ENCODE measurements around the gene CNDP1.
A peak's percentile ranks its signal among the peaks of the same experiment; 100 is the strongest.

Gene CNDP1

DNA sequence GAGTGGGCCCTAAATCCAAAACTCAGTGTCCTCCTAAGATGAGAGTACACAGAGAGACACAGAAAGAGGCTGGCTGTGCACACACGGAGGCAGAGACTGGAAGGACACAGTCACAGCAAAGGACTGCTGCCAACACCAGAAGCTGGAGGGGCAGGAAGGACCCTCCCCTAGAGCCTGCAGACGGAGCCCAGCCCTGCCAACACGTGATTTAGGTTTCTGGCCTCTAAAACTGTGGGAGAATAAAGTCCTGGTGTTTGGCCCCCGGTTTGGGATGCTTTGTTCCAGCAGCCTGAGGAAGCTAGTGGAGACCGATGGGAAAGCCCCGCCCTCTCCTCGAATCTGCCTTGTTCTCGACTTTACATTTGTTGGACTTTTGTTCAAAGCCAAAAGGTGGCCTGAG, 10.6 kb downstream of the CNDP1 start:
- H3K9me3 ChIP-seq (ENCODE audit: control extremely low read depth in 1 of 5, control insufficient read depth in 4 of 5, insufficient read depth in 2 of 5, low read depth in 1 of 5, low read length in 4 of 5): peaks cover 1 to 16% (median 5%) of the 10 kb centered on the region in 5 experiments
- no peak overlapping the region for H3K27ac ChIP-seq (ENCODE audit: insufficient read depth in 1 of 2, low read depth in 1 of 2, low read length in 2 of 2, poor library complexity in 1 of 2, severe bottlenecking in 2 of 2)
- DNase-seq: no peak
- POLR2A ChIA-PET: no interaction called here
- H3K27me3 ChIP-seq (replicated peaks in 2 of 5; ENCODE audit: control insufficient read depth in 4 of 5, insufficient read depth in 5 of 5, low read length in 4 of 5): no peaks in the 10 kb centered on the region
- CTCF ChIA-PET: no interaction called here
- WGBS (ENCODE audit: insufficient coverage): 72% methylated on average over 8 of the region's 8 CpGs
- H3K36me3 ChIP-seq (ENCODE audit: control insufficient read depth in 4 of 4, insufficient read depth in 4 of 4, low read length in 3 of 4): no peaks in the 10 kb centered on the region
- H3K4me3 ChIP-seq (ENCODE audit: control insufficient read depth in 1 of 7, extremely low read depth in 1 of 7, insufficient read depth in 4 of 7, low read depth in 2 of 7, low read length in 6 of 7): no peak overlapping the region
- H3K4me1 ChIP-seq (ENCODE audit: control extremely low read depth in 1 of 4, control insufficient read depth in 4 of 4, insufficient read depth in 4 of 4, low read length in 3 of 4): peaks cover 0 to 2% (median 0%) of the 10 kb centered on the region in 4 experiments

DNA sequence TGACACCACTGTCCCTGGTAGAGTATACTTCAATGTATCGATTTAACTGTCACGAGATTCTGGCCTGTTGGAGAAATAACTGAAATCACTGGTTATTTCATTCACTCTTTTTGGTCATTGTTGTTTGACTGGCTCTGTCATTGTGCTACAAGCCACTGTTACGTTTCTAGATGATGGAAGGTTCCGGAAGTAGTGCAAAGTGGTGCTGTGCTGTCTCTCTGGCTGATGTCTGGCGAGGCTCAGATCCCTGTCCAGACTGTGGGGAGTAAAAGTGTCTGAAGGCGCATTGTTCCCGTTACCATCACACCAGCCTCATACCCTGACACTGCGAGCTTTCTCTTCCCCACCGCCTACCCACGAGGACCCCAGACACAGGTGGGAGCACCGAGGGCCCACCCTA, 11.7 kb downstream of the CNDP1 start:
- H3K4me3 ChIP-seq (ENCODE audit: control insufficient read depth in 1 of 7, extremely low read depth in 1 of 7, insufficient read depth in 4 of 7, low read depth in 2 of 7, low read length in 6 of 7): no peak overlapping the region
- H3K4me1 ChIP-seq (ENCODE audit: control extremely low read depth in 1 of 4, control insufficient read depth in 4 of 4, insufficient read depth in 4 of 4, low read length in 3 of 4): peaks cover 0 to 2% (median 0%) of the 10 kb centered on the region in 4 experiments
- POLR2A ChIA-PET: no interaction called here
- WGBS (ENCODE audit: insufficient coverage): 99% methylated on average over 7 of the region's 11 CpGs
- CTCF ChIA-PET: interaction anchor here (0.6 to 1.4 kb wide), 5 partner anchors 15 to 245 kb away, joined by 3 to 5 read pairs (median 4); no protein-coding TSS in a partner anchor
- DNase-seq: no peak
- no peaks in the 10 kb centered on the region for H3K27me3 ChIP-seq (replicated peaks in 2 of 5; ENCODE audit: control insufficient read depth in 4 of 5, insufficient read depth in 5 of 5, low read length in 4 of 5)
- no peaks in the 10 kb centered on the region for H3K36me3 ChIP-seq (ENCODE audit: control insufficient read depth in 4 of 4, insufficient read depth in 4 of 4, low read length in 3 of 4)
- H3K27ac ChIP-seq (ENCODE audit: insufficient read depth in 1 of 2, low read depth in 1 of 2, low read length in 2 of 2, poor library complexity in 1 of 2, severe bottlenecking in 2 of 2): no peak overlapping the region
- peaks cover 1 to 20% (median 7%) of the 10 kb centered on the region in 5 experiments for H3K9me3 ChIP-seq (ENCODE audit: control extremely low read depth in 1 of 5, control insufficient read depth in 4 of 5, insufficient read depth in 2 of 5, low read depth in 1 of 5, low read length in 4 of 5)

DNA sequence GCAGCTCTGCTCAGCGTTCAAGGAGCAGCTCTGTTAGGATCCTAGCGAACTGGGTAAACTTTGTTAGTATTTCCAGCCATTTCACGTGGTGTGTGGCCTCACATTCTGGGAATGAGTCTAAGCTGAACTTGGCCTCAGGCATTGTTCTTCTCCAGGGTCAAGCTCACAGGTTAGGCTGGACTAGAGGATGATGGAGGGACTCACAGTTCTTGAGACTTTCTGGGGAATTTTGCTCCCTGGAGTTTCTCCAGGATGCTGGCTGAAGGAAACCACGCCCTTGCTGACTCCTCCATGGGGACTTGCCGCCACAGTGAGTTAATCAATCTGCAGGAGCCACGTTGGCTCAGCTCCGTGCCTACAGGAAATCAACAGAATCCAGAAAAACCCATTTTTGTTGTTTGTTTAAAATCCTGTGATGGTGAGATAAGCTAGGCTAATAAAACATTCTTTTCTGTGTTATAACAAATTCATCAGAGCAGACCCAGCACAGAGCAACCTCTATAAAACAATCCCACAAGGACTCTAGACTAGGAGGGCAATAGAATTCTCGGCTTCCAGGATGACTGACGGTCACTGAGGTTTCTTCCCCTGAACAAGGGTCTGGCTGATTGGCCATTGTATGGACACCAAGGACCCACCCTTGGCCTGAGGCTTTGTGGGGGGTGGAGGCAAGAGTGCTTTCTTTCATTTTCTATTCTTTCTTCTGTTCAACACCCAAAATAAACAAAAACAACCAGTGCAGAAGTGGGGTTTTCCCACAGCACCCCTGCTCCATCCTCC, 12.6 kb downstream of the CNDP1 start:
- 55% methylated on average over 8 of the region's 9 CpGs for WGBS (ENCODE audit: insufficient coverage)
- Histone ChIP-seq H3K9me3 (ENCODE audit: control extremely low read depth in 1 of 5, control insufficient read depth in 4 of 5, insufficient read depth in 2 of 5, low read depth in 1 of 5, low read length in 4 of 5) (peaks cover 1 to 20% (median 7%) of the 10 kb centered on the region in 5 experiments), H3K36me3 (ENCODE audit: control insufficient read depth in 4 of 4, insufficient read depth in 4 of 4, low read length in 3 of 4) (no peaks in the 10 kb centered on the region), H3K27ac (ENCODE audit: insufficient read depth in 1 of 2, low read depth in 1 of 2, low read length in 2 of 2, poor library complexity in 1 of 2, severe bottlenecking in 2 of 2) (no peak overlapping the region), H3K27me3 (replicated peaks in 2 of 5; ENCODE audit: control insufficient read depth in 4 of 5, insufficient read depth in 5 of 5, low read length in 4 of 5) (no peaks in the 10 kb centered on the region), H3K4me3 (ENCODE audit: control insufficient read depth in 1 of 7, extremely low read depth in 1 of 7, insufficient read depth in 4 of 7, low read depth in 2 of 7, low read length in 6 of 7) (no peak overlapping the region), H3K4me1 (ENCODE audit: control extremely low read depth in 1 of 4, control insufficient read depth in 4 of 4, insufficient read depth in 4 of 4, low read length in 3 of 4) (peaks cover 0 to 2% (median 0%) of the 10 kb centered on the region in 4 experiments)
- no peak for DNase-seq
- ChIA-PET CTCF (interaction anchor here (0.6 to 1.4 kb wide), 6 partner anchors 16 to 246 kb away, joined by 3 to 5 read pairs (median 4); no protein-coding TSS in a partner anchor), POLR2A (interaction anchor here (0.6 kb wide), 1 partner anchor 345 kb away, joined by 3 read pairs; no protein-coding TSS in a partner anchor)

DNA sequence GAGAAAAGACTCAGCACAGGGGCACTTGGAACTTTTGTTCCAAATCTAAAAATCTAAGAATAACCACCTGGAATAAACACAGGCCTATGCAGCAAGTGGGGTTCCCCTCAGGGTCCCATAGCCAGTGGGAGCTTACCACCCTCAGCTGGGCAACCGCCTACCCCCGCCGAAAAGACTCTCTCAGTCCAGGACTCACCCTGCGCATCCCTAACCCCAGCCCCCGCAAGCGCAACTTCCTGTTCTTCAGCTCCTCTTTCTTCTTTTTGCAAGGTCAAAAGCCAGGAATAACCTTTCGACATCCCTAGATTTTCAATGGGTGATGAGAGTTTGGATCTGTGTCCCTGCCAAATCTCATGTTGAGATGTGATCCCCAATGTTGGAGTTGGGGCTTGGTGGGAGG, 13.6 kb downstream of the CNDP1 start:
- Histone ChIP-seq H3K27ac (ENCODE audit: insufficient read depth in 1 of 2, low read depth in 1 of 2, low read length in 2 of 2, poor library complexity in 1 of 2, severe bottlenecking in 2 of 2) (no peak overlapping the region), H3K27me3 (replicated peaks in 2 of 5; ENCODE audit: control insufficient read depth in 4 of 5, insufficient read depth in 5 of 5, low read length in 4 of 5) (no peaks in the 10 kb centered on the region), H3K4me1 (ENCODE audit: control extremely low read depth in 1 of 4, control insufficient read depth in 4 of 4, insufficient read depth in 4 of 4, low read length in 3 of 4) (peaks cover 0 to 2% (median 0%) of the 10 kb centered on the region in 4 experiments), H3K9me3 (ENCODE audit: control extremely low read depth in 1 of 5, control insufficient read depth in 4 of 5, insufficient read depth in 2 of 5, low read depth in 1 of 5, low read length in 4 of 5) (peaks cover 1 to 20% (median 7%) of the 10 kb centered on the region in 5 experiments), H3K4me3 (ENCODE audit: control insufficient read depth in 1 of 7, extremely low read depth in 1 of 7, insufficient read depth in 4 of 7, low read depth in 2 of 7, low read length in 6 of 7) (no peak overlapping the region), H3K36me3 (ENCODE audit: control insufficient read depth in 4 of 4, insufficient read depth in 4 of 4, low read length in 3 of 4) (no peaks in the 10 kb centered on the region)
- DNase-seq: no peak
- 96% methylated on average over 4 of the region's 7 CpGs for WGBS (ENCODE audit: insufficient coverage)
- POLR2A ChIA-PET: no interaction called here
- CTCF ChIA-PET: interaction anchor here (1.4 kb wide), 2 partner anchors 193 to 206 kb away, joined by 3 to 4 read pairs; no protein-coding TSS in a partner anchor

DNA sequence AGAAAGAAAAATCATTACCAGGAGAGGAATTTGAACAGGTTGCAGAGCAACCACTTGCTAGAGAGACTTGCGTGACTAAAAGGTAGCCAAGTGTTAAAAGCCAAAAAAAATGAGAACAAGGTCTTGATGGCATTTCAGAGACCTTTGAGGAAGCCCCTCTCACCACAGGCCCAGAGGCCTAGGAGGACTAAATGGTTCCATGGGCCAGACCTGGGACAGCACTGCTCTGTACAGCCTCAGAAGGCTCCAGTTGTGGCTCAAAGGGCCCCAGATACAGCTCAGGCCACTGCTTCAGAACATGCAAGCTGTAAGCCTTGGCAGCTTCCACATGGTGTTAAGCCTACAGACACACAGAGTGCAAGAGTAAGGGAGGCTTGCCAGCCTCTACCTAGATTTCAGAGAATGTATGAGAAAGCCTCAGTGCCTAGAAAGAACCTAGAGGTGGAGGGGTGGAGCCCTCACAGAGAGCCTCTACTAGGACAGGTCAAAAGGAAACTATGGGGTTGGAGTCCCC, 15.3 kb downstream of the CNDP1 start:
- Histone ChIP-seq H3K9me3 (ENCODE audit: control extremely low read depth in 1 of 5, control insufficient read depth in 4 of 5, insufficient read depth in 2 of 5, low read depth in 1 of 5, low read length in 4 of 5) (peaks cover 1 to 20% (median 7%) of the 10 kb centered on the region in 5 experiments), H3K36me3 (ENCODE audit: control insufficient read depth in 4 of 4, insufficient read depth in 4 of 4, low read length in 3 of 4) (no peaks in the 10 kb centered on the region), H3K27ac (ENCODE audit: insufficient read depth in 1 of 2, low read depth in 1 of 2, low read length in 2 of 2, poor library complexity in 1 of 2, severe bottlenecking in 2 of 2) (no peak overlapping the region), H3K4me1 (ENCODE audit: control extremely low read depth in 1 of 4, control insufficient read depth in 4 of 4, insufficient read depth in 4 of 4, low read length in 3 of 4) (peaks cover 0 to 2% (median 0%) of the 10 kb centered on the region in 4 experiments), H3K4me3 (ENCODE audit: control insufficient read depth in 1 of 7, extremely low read depth in 1 of 7, insufficient read depth in 4 of 7, low read depth in 2 of 7, low read length in 6 of 7) (no peak overlapping the region), H3K27me3 (replicated peaks in 2 of 5; ENCODE audit: control insufficient read depth in 4 of 5, insufficient read depth in 5 of 5, low read length in 4 of 5) (peaks cover 0 to 3% (median 0%) of the 10 kb centered on the region in 5 experiments)
- peak in 2 of 3 donors; percentile 13 to 28 for DNase-seq
- ChIA-PET POLR2A (no interaction called here), CTCF (interaction anchor here (3.4 kb wide), 2 partner anchors 56 to 196 kb away, joined by 18 to 48 read pairs; no protein-coding TSS in a partner anchor)
- WGBS (ENCODE audit: insufficient coverage): 100% methylated on average over 1 of the region's 1 CpG

DNA sequence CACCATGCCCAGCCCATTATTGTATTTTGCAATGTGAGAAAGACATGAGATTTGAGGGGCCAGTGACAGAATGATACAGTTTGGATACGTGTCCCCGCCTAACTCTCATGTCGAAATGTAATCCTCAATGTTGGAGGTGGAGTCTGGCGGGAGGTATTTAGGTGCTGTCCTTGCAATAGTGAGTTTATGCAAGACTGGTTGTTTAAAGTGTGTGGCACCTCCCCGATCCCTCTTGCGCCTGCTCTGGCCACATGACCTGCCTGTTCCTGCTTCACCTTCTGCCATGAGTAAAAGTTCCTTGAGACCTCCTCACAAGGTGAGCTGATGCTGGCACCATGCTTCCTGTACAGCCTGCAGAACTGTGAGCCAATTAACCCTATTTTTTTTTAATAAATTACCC, 16.6 kb downstream of the CNDP1 start:
- CTCF ChIA-PET: interaction anchor here (1.0 to 3.4 kb wide), 9 partner anchors 17 to 353 kb away, joined by 3 to 48 read pairs (median 5); no protein-coding TSS in a partner anchor
- peaks cover 0 to 5% (median 0%) of the 10 kb centered on the region in 5 experiments for H3K27me3 ChIP-seq (replicated peaks in 2 of 5; ENCODE audit: control insufficient read depth in 4 of 5, insufficient read depth in 5 of 5, low read length in 4 of 5)
- POLR2A ChIA-PET: no interaction called here
- H3K4me1 ChIP-seq (ENCODE audit: control extremely low read depth in 1 of 4, control insufficient read depth in 4 of 4, insufficient read depth in 4 of 4, low read length in 3 of 4): peaks cover 0 to 2% (median 0%) of the 10 kb centered on the region in 4 experiments
- WGBS (ENCODE audit: insufficient coverage): 100% methylated on average over 6 of the region's 6 CpGs
- H3K9me3 ChIP-seq (ENCODE audit: control extremely low read depth in 1 of 5, control insufficient read depth in 4 of 5, insufficient read depth in 2 of 5, low read depth in 1 of 5, low read length in 4 of 5): peaks cover 1 to 20% (median 7%) of the 10 kb centered on the region in 5 experiments
- H3K27ac ChIP-seq (ENCODE audit: insufficient read depth in 1 of 2, low read depth in 1 of 2, low read length in 2 of 2, poor library complexity in 1 of 2, severe bottlenecking in 2 of 2): no peak overlapping the region
- no peak overlapping the region for H3K4me3 ChIP-seq (ENCODE audit: control insufficient read depth in 1 of 7, extremely low read depth in 1 of 7, insufficient read depth in 4 of 7, low read depth in 2 of 7, low read length in 6 of 7)
- no peaks in the 10 kb centered on the region for H3K36me3 ChIP-seq (ENCODE audit: control insufficient read depth in 4 of 4, insufficient read depth in 4 of 4, low read length in 3 of 4)
- DNase-seq: no peak

DNA sequence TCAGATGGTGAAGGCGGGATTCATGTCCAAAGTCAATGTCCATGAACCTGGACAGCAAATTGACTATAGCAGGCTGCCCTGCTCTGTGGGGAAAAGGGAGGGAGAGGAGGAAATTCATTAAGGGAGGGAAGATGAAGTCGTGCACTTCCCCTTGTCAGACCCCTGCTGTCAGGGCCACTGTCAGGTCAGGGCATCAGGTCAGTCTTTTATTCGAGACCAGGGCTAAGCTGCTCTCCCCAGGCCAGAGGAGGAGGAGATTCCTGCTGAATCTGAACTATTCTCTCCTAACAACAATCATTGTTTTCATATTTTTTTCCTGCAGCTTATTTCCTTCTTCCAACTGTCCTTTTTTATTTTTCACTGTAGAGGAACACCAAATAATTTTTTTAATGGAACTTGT, 17.2 kb downstream of the CNDP1 start:
- peaks cover 0 to 2% (median 0%) of the 10 kb centered on the region in 4 experiments for H3K4me1 ChIP-seq (ENCODE audit: control extremely low read depth in 1 of 4, control insufficient read depth in 4 of 4, insufficient read depth in 4 of 4, low read length in 3 of 4)
- POLR2A ChIA-PET: no interaction called here
- H3K4me3 ChIP-seq (ENCODE audit: control insufficient read depth in 1 of 7, extremely low read depth in 1 of 7, insufficient read depth in 4 of 7, low read depth in 2 of 7, low read length in 6 of 7): no peak overlapping the region
- peaks cover 1 to 20% (median 7%) of the 10 kb centered on the region in 5 experiments for H3K9me3 ChIP-seq (ENCODE audit: control extremely low read depth in 1 of 5, control insufficient read depth in 4 of 5, insufficient read depth in 2 of 5, low read depth in 1 of 5, low read length in 4 of 5)
- WGBS (ENCODE audit: insufficient coverage): 69% methylated on average over 3 of the region's 3 CpGs
- no peaks in the 10 kb centered on the region for H3K36me3 ChIP-seq (ENCODE audit: control insufficient read depth in 4 of 4, insufficient read depth in 4 of 4, low read length in 3 of 4)
- CTCF ChIA-PET: interaction anchor here (0.7 to 3.4 kb wide), 26 partner anchors 8 to 356 kb away, joined by 3 to 48 read pairs (median 4); no protein-coding TSS in a partner anchor
- H3K27me3 ChIP-seq (replicated peaks in 2 of 5; ENCODE audit: control insufficient read depth in 4 of 5, insufficient read depth in 5 of 5, low read length in 4 of 5): peaks cover 0 to 5% (median 0%) of the 10 kb centered on the region in 5 experiments
- no peak for DNase-seq
- no peak overlapping the region for H3K27ac ChIP-seq (ENCODE audit: insufficient read depth in 1 of 2, low read depth in 1 of 2, low read length in 2 of 2, poor library complexity in 1 of 2, severe bottlenecking in 2 of 2)
